MM.1S (cell line): ENCODE results near the gene UBE2Q2.
"Not testable (repeated sequence)": the region's sequence is repeated elsewhere in the genome, so short reads cannot be mapped to it uniquely, and the experiment has no call there.

ENCODE experiments used
- EZH2 ChIP-seq: fragments of 300-600 bp; sonication (generic); optimal IDR thresholded peaks from 2 replicates; pipeline ENCODE3; 2017; ENCODE audit warnings: low read depth, mild to moderate bottlenecking, antibody characterized with exemption, low read length, mixed read lengths
- TF ChIP-seq, protein P1 (sequence below): fragments of 300-600 bp; sonication (generic); IDR thresholded peaks from 2 replicates; pipeline ENCODE4 v1.5.1; 2016; ENCODE audit warnings: antibody characterized with exemption, low read length, mixed read lengths

DNA sequence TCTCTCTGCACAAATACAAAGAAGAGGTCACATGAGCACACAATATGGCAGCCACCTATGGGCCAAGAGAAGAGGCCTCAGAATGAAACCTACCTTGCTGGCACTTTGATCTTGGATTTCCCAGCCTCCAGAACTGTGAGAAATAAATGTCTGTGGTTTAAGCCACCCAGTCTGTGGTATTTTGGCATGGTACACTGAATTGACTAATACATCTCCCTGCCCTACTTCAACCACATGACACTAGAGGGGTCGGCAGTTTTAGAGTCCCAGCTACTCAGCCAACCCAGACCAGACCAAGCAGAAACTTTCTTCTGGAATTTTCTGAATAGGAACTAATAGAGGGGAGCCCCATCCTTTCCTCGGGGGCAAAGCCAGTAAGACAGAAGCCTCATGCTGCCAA lies 35.8 kb upstream of the UBE2Q2 start:
- TF ChIP-seq, protein P1, sequence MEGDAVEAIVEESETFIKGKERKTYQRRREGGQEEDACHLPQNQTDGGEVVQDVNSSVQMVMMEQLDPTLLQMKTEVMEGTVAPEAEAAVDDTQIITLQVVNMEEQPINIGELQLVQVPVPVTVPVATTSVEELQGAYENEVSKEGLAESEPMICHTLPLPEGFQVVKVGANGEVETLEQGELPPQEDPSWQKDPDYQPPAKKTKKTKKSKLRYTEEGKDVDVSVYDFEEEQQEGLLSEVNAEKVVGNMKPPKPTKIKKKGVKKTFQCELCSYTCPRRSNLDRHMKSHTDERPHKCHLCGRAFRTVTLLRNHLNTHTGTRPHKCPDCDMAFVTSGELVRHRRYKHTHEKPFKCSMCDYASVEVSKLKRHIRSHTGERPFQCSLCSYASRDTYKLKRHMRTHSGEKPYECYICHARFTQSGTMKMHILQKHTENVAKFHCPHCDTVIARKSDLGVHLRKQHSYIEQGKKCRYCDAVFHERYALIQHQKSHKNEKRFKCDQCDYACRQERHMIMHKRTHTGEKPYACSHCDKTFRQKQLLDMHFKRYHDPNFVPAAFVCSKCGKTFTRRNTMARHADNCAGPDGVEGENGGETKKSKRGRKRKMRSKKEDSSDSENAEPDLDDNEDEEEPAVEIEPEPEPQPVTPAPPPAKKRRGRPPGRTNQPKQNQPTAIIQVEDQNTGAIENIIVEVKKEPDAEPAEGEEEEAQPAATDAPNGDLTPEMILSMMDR: not testable (repeated sequence)
- not testable (repeated sequence) for TF ChIP-seq EZH2
